GM12873 (cell line): ENCODE results near the gene TET3.

ENCODE experiments used
- CTCF ChIP-seq: IDR thresholded peaks from 2 replicates; pipeline ENCODE4 v1.5.1; 2012; ENCODE audit warnings: low read depth, mild to moderate bottlenecking, moderate library complexity, low read length, control low read depth; ENCODE audit not compliant: insufficient read depth; ENCODE audit errors: missing control alignments

The TET3 gene

GRCh38 chr2:74029714-74030397 is 45.1 kb downstream of the TET3 start:
- TF ChIP-seq CTCF: no peak

- TF ChIP-seq CTCF: no peak
Observed at GRCh38 chr2:74031221-74031620, 46.5 kb downstream of the TET3 start.

GRCh38 chr2:74031959-74032287 is 47.2 kb downstream of the TET3 start:
- no peak for TF ChIP-seq CTCF

- no peak for TF ChIP-seq CTCF
Observed at GRCh38 chr2:74033375-74033774, 48.7 kb downstream of the TET3 start.
